LHCN-M2 (cell line): ENCODE measurements around the gene FGF14. TPM values are rescaled to one million over a fixed set of nuclear protein-coding genes. Genes with fewer than 3 reads are reported as not detected.
"Not testable (repeated sequence)": the region's sequence is repeated elsewhere in the genome, so short reads cannot be mapped to it uniquely, and the experiment has no call there.

ENCODE experiments used
- DNase-seq: peaks from one replicate; pipeline ENCODE4 v3.0.0-alpha.2; 2012; ENCODE audit warnings: low read depth
- total RNA-seq: library from RNA; depleted of rRNA; stranded (reverse); fragments of >200 nt; gene quantifications from 2 replicates; pipeline ENCODE4 v1.2.3, GENCODE V29; 2014

The FGF14 gene
- total RNA-seq, 1 experiment from 2014 or later = 0.06 TPM

- DNase-seq = no peak
Observed at GRCh38 chr13:102195566-102196462, 206.0 kb downstream of the FGF14 start.

- no peak for DNase-seq
Observed at GRCh38 chr13:102192858-102193257, 209.0 kb downstream of the FGF14 start.

- DNase-seq = peak; percentile 3
Observed at GRCh38 chr13:102191951-102192502, 209.8 kb downstream of the FGF14 start.

GRCh38 chr13:102190930-102191329 is 210.9 kb downstream of the FGF14 start:
- DNase-seq = no peak

GRCh38 chr13:102187313-102187712 is 214.5 kb downstream of the FGF14 start:
- no peak for DNase-seq

GRCh38 chr13:102185375-102185984 is 216.4 kb downstream of the FGF14 start:
- DNase-seq = no peak

- DNase-seq = no peak
Observed at GRCh38 chr13:102183509-102184182, 218.2 kb downstream of the FGF14 start.

- DNase-seq = no peak
Observed at GRCh38 chr13:102182170-102182569, 219.7 kb downstream of the FGF14 start.

GRCh38 chr13:102177431-102177830 is 224.4 kb downstream of the FGF14 start:
- DNase-seq = no peak

- no peak for DNase-seq
Observed at GRCh38 chr13:102176846-102177245, 225.0 kb downstream of the FGF14 start.

GRCh38 chr13:102172406-102172805 is 229.4 kb downstream of the FGF14 start:
- DNase-seq = no peak

GRCh38 chr13:102170305-102170704 is 231.5 kb downstream of the FGF14 start:
- no peak for DNase-seq

- no peak for DNase-seq
Observed at GRCh38 chr13:102169471-102170015, 232.3 kb downstream of the FGF14 start.

GRCh38 chr13:102152790-102153189 is 249.1 kb downstream of the FGF14 start:
- DNase-seq = no peak

- DNase-seq = no peak
Observed at GRCh38 chr13:102147353-102147752, 254.5 kb downstream of the FGF14 start.

GRCh38 chr13:102145750-102146149 is 256.1 kb downstream of the FGF14 start:
- no peak for DNase-seq

GRCh38 chr13:102142473-102142826 is 259.4 kb downstream of the FGF14 start:
- DNase-seq = no peak

GRCh38 chr13:102141625-102142472 is 260.0 kb downstream of the FGF14 start:
- peak; percentile 14 for DNase-seq

- no peak for DNase-seq
Observed at GRCh38 chr13:102139626-102140025, 262.2 kb downstream of the FGF14 start.

GRCh38 chr13:102138635-102139190 is 263.1 kb downstream of the FGF14 start:
- DNase-seq = no peak

GRCh38 chr13:102137904-102138303 is 263.9 kb downstream of the FGF14 start:
- DNase-seq = not testable (repeated sequence)
